ENCODE data around the gene RASD1.

Gene RASD1

DNA sequence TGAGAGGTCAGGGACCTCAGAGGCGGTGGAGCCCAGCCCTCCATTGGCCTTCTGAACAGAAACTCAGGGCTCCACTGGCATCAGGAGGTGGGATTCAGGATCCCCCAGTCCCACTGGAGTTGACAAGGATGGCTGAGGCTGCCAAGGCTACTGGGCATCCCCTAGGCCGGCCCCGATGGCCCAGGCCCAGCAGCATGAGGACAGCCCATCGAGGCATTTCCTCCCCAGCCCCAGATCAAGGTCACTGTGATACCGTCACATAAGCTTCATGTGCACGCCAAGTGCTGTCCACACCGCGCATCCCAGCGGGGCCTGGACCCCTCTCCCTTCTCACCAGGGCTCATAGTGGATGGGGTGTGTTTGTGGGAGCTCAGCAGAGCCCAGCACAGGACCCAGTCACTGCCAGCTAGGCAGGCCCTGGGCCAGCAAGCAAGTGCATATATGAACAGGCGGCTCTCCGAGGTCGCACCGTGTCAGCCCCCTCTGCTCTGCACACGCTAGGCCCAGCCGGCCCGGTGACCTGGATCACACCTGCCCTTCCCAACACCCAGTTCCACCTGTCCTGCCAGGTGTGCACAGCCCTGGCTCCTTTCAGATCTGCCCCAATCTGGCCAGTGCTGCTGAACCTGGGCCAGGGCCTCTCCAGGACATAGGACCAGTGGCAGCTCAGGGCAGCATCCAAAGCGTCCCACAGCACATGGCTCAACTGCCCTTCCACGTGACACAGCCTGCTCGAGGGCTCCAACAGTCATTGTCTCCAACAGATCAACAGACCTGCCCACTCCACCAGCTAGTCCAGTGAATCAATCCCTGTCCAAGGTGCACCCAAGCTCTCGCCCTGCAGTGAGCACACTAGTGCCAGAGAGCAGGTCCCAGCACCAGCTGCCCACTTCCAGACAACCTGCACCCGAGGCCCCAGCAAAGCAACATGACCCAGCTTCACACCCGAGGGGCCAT, 32.8 kb upstream of the RASD1 start:
- H3K36me3 ChIP-seq = no peaks in the 10 kb centered on the region
- peaks cover 0 to 47% (median 0%) of the 10 kb centered on the region in 11 experiments; a peak in 3 of 22 replicates for H4K20me1 ChIP-seq
- no peak overlapping the region for H3K4me3 ChIP-seq
- H3K4me2 ChIP-seq = no peak overlapping the region
- H3K9ac ChIP-seq = no peak overlapping the region
- peaks cover under 1 to 26% (median 13%) of the 10 kb centered on the region in 10 experiments; a peak in 16 of 20 replicates for H3K4me1 ChIP-seq
- H3K27ac ChIP-seq = no peak overlapping the region
- no peaks in the 10 kb centered on the region for H3K9me3 ChIP-seq (replicated peaks in 1 of 11)
- no peak for TF ChIP-seq Cebpa-rat (IDR thresholded peaks at IDR 0.05)
- no peaks in the 10 kb centered on the region for H3K27me3 ChIP-seq

- Histone ChIP-seq H3K27me3 (no peaks in the 10 kb centered on the region), H3K27ac (peak overlapping the region in 1 of 11 experiments; percentile 13; a peak in 1 of 22 replicates), H3K4me2 (peak overlapping the region in 1 of 11 experiments; percentile 18; a peak in 1 of 22 replicates), H3K9ac (peak overlapping the region in 1 of 11 experiments; percentile 18; a peak in 1 of 22 replicates), H3K36me3 (no peaks in the 10 kb centered on the region), H3K4me3 (no peak overlapping the region), H3K4me1 (peaks cover 6 to 35% (median 22%) of the 10 kb centered on the region in 10 experiments), H3K9me3 (replicated peaks in 1 of 11) (no peaks in the 10 kb centered on the region), H4K20me1 (peaks cover 0 to 51% (median 2%) of the 10 kb centered on the region in 11 experiments; a peak in 9 of 22 replicates)
- no peak for TF ChIP-seq Cebpa-rat (IDR thresholded peaks at IDR 0.05)
Observed at GRCh38 chr17:17527956-17528500, 31.8 kb upstream of the RASD1 start.

- Histone ChIP-seq H3K4me1 (peaks cover 1 to 35% (median 24%) of the 10 kb centered on the region in 10 experiments), H3K27me3 (no peaks in the 10 kb centered on the region), H3K9ac (peak overlapping the region in 1 of 11 experiments; percentile 18; a peak in 1 of 22 replicates), H3K9me3 (replicated peaks in 1 of 11) (no peaks in the 10 kb centered on the region), H3K36me3 (no peaks in the 10 kb centered on the region), H3K27ac (peak overlapping the region in 1 of 11 experiments; percentile 13; a peak in 1 of 22 replicates), H3K4me2 (peak overlapping the region in 1 of 11 experiments; percentile 18; a peak in 1 of 22 replicates), H4K20me1 (peaks cover 0 to 56% (median 5%) of the 10 kb centered on the region in 11 experiments; a peak in 9 of 22 replicates), H3K4me3 (no peak overlapping the region)
- no peak for TF ChIP-seq Cebpa-rat (IDR thresholded peaks at IDR 0.05)
Observed at GRCh38 chr17:17527534-17527933, 31.3 kb upstream of the RASD1 start.

- H4K20me1 ChIP-seq = peaks cover 0 to 66% (median 9%) of the 10 kb centered on the region in 11 experiments; a peak in 9 of 22 replicates
- no peaks in the 10 kb centered on the region for H3K27me3 ChIP-seq
- peaks cover 0 to 45% (median 33%) of the 10 kb centered on the region in 10 experiments; a peak in 16 of 20 replicates for H3K4me1 ChIP-seq
- H3K36me3 ChIP-seq = 0 out of 22 replicates have a peak, but pooled peaks cover 0 to under 1% (median 0%) of the 10 kb centered on the region in 11 experiments
- H3K4me3 ChIP-seq = no peak overlapping the region
- H3K27ac ChIP-seq = no peak overlapping the region
- H3K9me3 ChIP-seq (replicated peaks in 1 of 11) = no peaks in the 10 kb centered on the region
- no peak overlapping the region for H3K4me2 ChIP-seq
- no peak for TF ChIP-seq Cebpa-rat (IDR thresholded peaks at IDR 0.05)
- no peak overlapping the region for H3K9ac ChIP-seq
Observed at GRCh38 chr17:17526369-17526768, 30.2 kb upstream of the RASD1 start.

GRCh38 chr17:17525956-17526355, 29.8 kb upstream of the RASD1 start:
- Histone ChIP-seq H3K9ac (no peak overlapping the region), H3K4me2 (no peak overlapping the region), H4K20me1 (peaks cover 0 to 70% (median 9%) of the 10 kb centered on the region in 11 experiments; a peak in 10 of 22 replicates), H3K4me1 (peaks cover 0 to 50% (median 35%) of the 10 kb centered on the region in 10 experiments; a peak in 16 of 20 replicates), H3K36me3 (peaks cover 0 to 5% (median 0%) of the 10 kb centered on the region in 11 experiments; a peak in 2 of 22 replicates), H3K9me3 (replicated peaks in 1 of 11) (no peaks in the 10 kb centered on the region), H3K27me3 (no peaks in the 10 kb centered on the region), H3K27ac (no peak overlapping the region), H3K4me3 (no peak overlapping the region)
- TF ChIP-seq Cebpa-rat (IDR thresholded peaks at IDR 0.05) = no peak

- TF ChIP-seq Cebpa-rat (IDR thresholded peaks at IDR 0.05) = no peak
- H3K4me1 ChIP-seq = peaks cover 0 to 56% (median 42%) of the 10 kb centered on the region in 10 experiments; a peak in 16 of 20 replicates
- H3K4me2 ChIP-seq = 0 out of 22 replicates have a peak overlapping the region, but pooled peaks of 1 of the 11 experiments have one; percentile 14
- no peaks in the 10 kb centered on the region for H3K9me3 ChIP-seq (replicated peaks in 1 of 11)
- no peak overlapping the region for H3K4me3 ChIP-seq
- no peak overlapping the region for H3K9ac ChIP-seq
- peaks cover 0 to 7% (median 0%) of the 10 kb centered on the region in 11 experiments; a peak in 2 of 22 replicates for H3K36me3 ChIP-seq
- peaks cover 0 to 77% (median 12%) of the 10 kb centered on the region in 11 experiments; a peak in 10 of 22 replicates for H4K20me1 ChIP-seq
- no peaks in the 10 kb centered on the region for H3K27me3 ChIP-seq
- no peak overlapping the region for H3K27ac ChIP-seq
Observed at GRCh38 chr17:17525311-17525710, 29.1 kb upstream of the RASD1 start.

GRCh38 chr17:17523731-17524490, 27.7 kb upstream of the RASD1 start:
- no peak overlapping the region for H3K27ac ChIP-seq
- no peak overlapping the region for H3K4me3 ChIP-seq
- H4K20me1 ChIP-seq = peaks cover 0 to 79% (median 19%) of the 10 kb centered on the region in 11 experiments; a peak in 11 of 22 replicates
- peak overlapping the region in 8 of 11 experiments; percentile 43 to 98 (median 59); a peak in 12 of 22 replicates for H3K4me2 ChIP-seq
- H3K9me3 ChIP-seq (replicated peaks in 1 of 11) = no peaks in the 10 kb centered on the region
- H3K27me3 ChIP-seq = no peaks in the 10 kb centered on the region
- peaks cover 0 to 7% (median 0%) of the 10 kb centered on the region in 11 experiments; a peak in 2 of 22 replicates for H3K36me3 ChIP-seq
- no peak for TF ChIP-seq Cebpa-rat (IDR thresholded peaks at IDR 0.05)
- H3K4me1 ChIP-seq = peaks cover 5 to 70% (median 56%) of the 10 kb centered on the region in 10 experiments; a peak in 18 of 20 replicates
- no peak overlapping the region for H3K9ac ChIP-seq

Data from BLaER1 treated with 17β-estradiol and CSF1 and Interleukin-3, amounts not matched to agents 10 nM and 100 nM (cell line).